ENCODE data around the gene GALNT11.

DNA sequence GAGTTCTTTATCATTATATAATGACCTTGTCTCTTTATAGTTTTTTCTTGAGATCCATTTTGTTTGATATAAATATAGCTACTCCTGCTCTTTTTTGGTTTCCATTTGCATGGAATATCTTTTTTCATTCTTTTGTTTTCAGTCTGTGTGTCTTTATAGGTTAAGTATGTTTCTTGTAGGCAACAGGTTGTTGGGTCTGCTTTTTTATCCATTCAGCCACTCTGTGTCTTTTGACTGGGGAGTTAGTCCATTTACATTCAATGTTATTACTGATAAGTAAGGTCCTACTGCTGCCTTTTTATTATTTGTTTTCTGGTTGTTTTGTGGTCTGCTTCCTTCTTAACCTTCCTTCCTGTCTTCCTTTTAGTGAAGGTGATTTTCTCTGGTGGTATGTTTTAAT, 21.1 kb downstream of the GALNT11 start:
- no peak for TF ChIP-seq POLR2AphosphoS5 (IDR thresholded peaks at IDR 0.05; ENCODE audit: low read depth, low read length)
- no peak for TF ChIP-seq POLR2A (IDR thresholded peaks at IDR 0.05; ENCODE audit: low read depth, low read length)
- no peak for TF ChIP-seq TAF1 (IDR thresholded peaks at IDR 0.05; ENCODE audit: low read depth, low read length)

Measured in GM12891 (cell line).